H1 (cell line): ENCODE results near the gene ANO2. TPM values are rescaled to one million over a fixed set of nuclear protein-coding genes. Genes with fewer than 3 reads are reported as not detected.

Source experiments
- BACH1 ChIP-seq: IDR thresholded peaks from 2 replicates; pipeline ENCODE4 v1.6.1; 2012; ENCODE audit warnings: low read length, improper control_type of control experiment
- CBX8 ChIP-seq: fragments of 300-800, 300-1000 bp; sonication (generic); IDR thresholded peaks from 2 replicates; pipeline ENCODE4 v1.7.1; 2016; ENCODE audit warnings: low read depth, low read length, borderline replicate concordance
- EZH2 ChIP-seq: fragments of 200-600 bp; sonication (generic); IDR thresholded peaks from 2 replicates; pipeline ENCODE4 v1.7.1; 2012; ENCODE audit warnings: low read depth, mild to moderate bottlenecking, moderate library complexity, low read length, inconsistent platforms; ENCODE audit not compliant: severe bottlenecking
- HDAC2 ChIP-seq, 2 experiments: fragments of 300-600 bp in 1 of 2; sonication (generic) in 1 of 2; IDR thresholded peaks; 2 replicates each; pipeline ENCODE4 v1.6.1; 2011 to 2012; ENCODE audit warnings: low read depth in 2 of 2, low read length in 2 of 2, mild to moderate bottlenecking in 2 of 2, moderate library complexity in 2 of 2, borderline replicate concordance in 1 of 2, inconsistent platforms in 1 of 2
- HDAC6 ChIP-seq: IDR thresholded peaks from one replicate; pipeline ENCODE4 v1.7.1; 2012; ENCODE audit warnings: low read depth, mild to moderate bottlenecking, inconsistent platforms, low read length, moderate library complexity
- NANOG ChIP-seq: IDR thresholded peaks from 2 replicates; pipeline ENCODE4 v1.6.1; 2011; ENCODE audit warnings: low read length, low read depth, mild to moderate bottlenecking, inconsistent platforms; ENCODE audit not compliant: insufficient read depth, poor library complexity, severe bottlenecking
- SIN3A ChIP-seq, 2 experiments: IDR thresholded peaks in 1 of 2; conservative IDR thresholded peaks in 1 of 2; 2 replicates each; pipeline ENCODE4 v1.6.1; 2011 to 2012; ENCODE audit warnings: low read length in 2 of 2, improper control_type of control experiment in 1 of 2, low read depth in 1 of 2, mild to moderate bottlenecking in 1 of 2
- SP1 ChIP-seq: IDR thresholded peaks from 2 replicates; pipeline ENCODE4 v1.6.1; 2011; ENCODE audit warnings: low read depth, low read length
- SP4 ChIP-seq: IDR thresholded peaks from 2 replicates; pipeline ENCODE4 v1.6.1; 2012; ENCODE audit warnings: low read length, inconsistent platforms
- polyA plus RNA-seq, 7 experiments: library from polyadenylated mRNA; depleted of rRNA in 3 of 7; stranded (reverse) in 5 of 7; unstranded in 2 of 7; fragments of >200 nt in 5 of 7; fragments of 200-250 nt in 2 of 7; gene quantifications; 1 replicate in 5 of 7; 2 replicates in 1 of 7; 4 replicates in 1 of 7; pipeline versions ENCODE4 v1.2.1 to v1.2.3, GENCODE V29; 2011 to 2013; ENCODE audit warnings: missing spikeins in 2 of 7, mixed read lengths in 2 of 7
- total RNA-seq: library from RNA; stranded (reverse); fragmentation: NEBNext Ultra II Directional; extraction: Animal tissue kit (Norgen Biotek cat#: 25700); gene quantifications from 2 replicates; pipeline ENCODE4 v1.2.1, GENCODE V29; 2021
- TF ChIP-seq, protein P1 (sequence below): fragments of 300-600 bp; sonication (generic); IDR thresholded peaks from 2 replicates; pipeline ENCODE4 v1.7.1; 2012; ENCODE audit warnings: low read length, moderate library complexity, mild to moderate bottlenecking, inconsistent platforms; ENCODE audit not compliant: insufficient replicate concordance
- TF ChIP-seq, protein P2 (sequence below): IDR thresholded peaks from 2 replicates; pipeline ENCODE4 v1.6.1; 2011; ENCODE audit warnings: low read depth, mild to moderate bottlenecking, low read length; ENCODE audit not compliant: insufficient read depth

ANO2 gene
- total and polyA plus RNA-seq, 2 of the 8 experiments (the other 6 are each of a cell fraction or from before 2014, with no cell fraction given) = 1.9 to 5.5 TPM

GRCh38 chr12:5871741-5872140, 73.3 kb downstream of the ANO2 start (continued):
- TF ChIP-seq, protein P1, sequence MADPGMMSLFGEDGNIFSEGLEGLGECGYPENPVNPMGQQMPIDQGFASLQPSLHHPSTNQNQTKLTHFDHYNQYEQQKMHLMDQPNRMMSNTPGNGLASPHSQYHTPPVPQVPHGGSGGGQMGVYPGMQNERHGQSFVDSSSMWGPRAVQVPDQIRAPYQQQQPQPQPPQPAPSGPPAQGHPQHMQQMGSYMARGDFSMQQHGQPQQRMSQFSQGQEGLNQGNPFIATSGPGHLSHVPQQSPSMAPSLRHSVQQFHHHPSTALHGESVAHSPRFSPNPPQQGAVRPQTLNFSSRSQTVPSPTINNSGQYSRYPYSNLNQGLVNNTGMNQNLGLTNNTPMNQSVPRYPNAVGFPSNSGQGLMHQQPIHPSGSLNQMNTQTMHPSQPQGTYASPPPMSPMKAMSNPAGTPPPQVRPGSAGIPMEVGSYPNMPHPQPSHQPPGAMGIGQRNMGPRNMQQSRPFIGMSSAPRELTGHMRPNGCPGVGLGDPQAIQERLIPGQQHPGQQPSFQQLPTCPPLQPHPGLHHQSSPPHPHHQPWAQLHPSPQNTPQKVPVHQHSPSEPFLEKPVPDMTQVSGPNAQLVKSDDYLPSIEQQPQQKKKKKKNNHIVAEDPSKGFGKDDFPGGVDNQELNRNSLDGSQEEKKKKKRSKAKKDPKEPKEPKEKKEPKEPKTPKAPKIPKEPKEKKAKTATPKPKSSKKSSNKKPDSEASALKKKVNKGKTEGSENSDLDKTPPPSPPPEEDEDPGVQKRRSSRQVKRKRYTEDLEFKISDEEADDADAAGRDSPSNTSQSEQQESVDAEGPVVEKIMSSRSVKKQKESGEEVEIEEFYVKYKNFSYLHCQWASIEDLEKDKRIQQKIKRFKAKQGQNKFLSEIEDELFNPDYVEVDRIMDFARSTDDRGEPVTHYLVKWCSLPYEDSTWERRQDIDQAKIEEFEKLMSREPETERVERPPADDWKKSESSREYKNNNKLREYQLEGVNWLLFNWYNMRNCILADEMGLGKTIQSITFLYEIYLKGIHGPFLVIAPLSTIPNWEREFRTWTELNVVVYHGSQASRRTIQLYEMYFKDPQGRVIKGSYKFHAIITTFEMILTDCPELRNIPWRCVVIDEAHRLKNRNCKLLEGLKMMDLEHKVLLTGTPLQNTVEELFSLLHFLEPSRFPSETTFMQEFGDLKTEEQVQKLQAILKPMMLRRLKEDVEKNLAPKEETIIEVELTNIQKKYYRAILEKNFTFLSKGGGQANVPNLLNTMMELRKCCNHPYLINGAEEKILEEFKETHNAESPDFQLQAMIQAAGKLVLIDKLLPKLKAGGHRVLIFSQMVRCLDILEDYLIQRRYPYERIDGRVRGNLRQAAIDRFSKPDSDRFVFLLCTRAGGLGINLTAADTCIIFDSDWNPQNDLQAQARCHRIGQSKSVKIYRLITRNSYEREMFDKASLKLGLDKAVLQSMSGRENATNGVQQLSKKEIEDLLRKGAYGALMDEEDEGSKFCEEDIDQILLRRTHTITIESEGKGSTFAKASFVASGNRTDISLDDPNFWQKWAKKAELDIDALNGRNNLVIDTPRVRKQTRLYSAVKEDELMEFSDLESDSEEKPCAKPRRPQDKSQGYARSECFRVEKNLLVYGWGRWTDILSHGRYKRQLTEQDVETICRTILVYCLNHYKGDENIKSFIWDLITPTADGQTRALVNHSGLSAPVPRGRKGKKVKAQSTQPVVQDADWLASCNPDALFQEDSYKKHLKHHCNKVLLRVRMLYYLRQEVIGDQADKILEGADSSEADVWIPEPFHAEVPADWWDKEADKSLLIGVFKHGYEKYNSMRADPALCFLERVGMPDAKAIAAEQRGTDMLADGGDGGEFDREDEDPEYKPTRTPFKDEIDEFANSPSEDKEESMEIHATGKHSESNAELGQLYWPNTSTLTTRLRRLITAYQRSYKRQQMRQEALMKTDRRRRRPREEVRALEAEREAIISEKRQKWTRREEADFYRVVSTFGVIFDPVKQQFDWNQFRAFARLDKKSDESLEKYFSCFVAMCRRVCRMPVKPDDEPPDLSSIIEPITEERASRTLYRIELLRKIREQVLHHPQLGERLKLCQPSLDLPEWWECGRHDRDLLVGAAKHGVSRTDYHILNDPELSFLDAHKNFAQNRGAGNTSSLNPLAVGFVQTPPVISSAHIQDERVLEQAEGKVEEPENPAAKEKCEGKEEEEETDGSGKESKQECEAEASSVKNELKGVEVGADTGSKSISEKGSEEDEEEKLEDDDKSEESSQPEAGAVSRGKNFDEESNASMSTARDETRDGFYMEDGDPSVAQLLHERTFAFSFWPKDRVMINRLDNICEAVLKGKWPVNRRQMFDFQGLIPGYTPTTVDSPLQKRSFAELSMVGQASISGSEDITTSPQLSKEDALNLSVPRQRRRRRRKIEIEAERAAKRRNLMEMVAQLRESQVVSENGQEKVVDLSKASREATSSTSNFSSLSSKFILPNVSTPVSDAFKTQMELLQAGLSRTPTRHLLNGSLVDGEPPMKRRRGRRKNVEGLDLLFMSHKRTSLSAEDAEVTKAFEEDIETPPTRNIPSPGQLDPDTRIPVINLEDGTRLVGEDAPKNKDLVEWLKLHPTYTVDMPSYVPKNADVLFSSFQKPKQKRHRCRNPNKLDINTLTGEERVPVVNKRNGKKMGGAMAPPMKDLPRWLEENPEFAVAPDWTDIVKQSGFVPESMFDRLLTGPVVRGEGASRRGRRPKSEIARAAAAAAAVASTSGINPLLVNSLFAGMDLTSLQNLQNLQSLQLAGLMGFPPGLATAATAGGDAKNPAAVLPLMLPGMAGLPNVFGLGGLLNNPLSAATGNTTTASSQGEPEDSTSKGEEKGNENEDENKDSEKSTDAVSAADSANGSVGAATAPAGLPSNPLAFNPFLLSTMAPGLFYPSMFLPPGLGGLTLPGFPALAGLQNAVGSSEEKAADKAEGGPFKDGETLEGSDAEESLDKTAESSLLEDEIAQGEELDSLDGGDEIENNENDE = no peak
- no peak for TF ChIP-seq SP4
- no peak for TF ChIP-seq SIN3A (conservative IDR thresholded peaks at IDR 0.05 in 1 of 2, IDR thresholded peaks at IDR 0.05 in 1 of 2; ENCODE audit: low read depth in 1 of 2, low read length in 2 of 2)
- TF ChIP-seq EZH2 = no peak
- TF ChIP-seq SP1 = no peak
- TF ChIP-seq HDAC6 = no peak
- no peak for TF ChIP-seq HDAC2 (IDR thresholded peaks at IDR 0.05; ENCODE audit: borderline replicate concordance in 1 of 2, low read depth in 2 of 2, low read length in 2 of 2)
- TF ChIP-seq CBX8 = no peak
- TF ChIP-seq BACH1 = no peak
- TF ChIP-seq NANOG = no peak
- TF ChIP-seq, protein P2, sequence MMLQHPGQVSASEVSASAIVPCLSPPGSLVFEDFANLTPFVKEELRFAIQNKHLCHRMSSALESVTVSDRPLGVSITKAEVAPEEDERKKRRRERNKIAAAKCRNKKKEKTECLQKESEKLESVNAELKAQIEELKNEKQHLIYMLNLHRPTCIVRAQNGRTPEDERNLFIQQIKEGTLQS = no peak
